PC-3 (cell line): ENCODE results near the gene ACKR2. TPM values are rescaled to one million over a fixed set of nuclear protein-coding genes. Genes with fewer than 3 reads are reported as not detected.

Experiments used
- ATAC-seq: fragments of 200-7000 bp; cut with Tn5 transposase; 2 replicates; pipeline ENCODE4 v1.9.1; 2020; ENCODE audit warnings: mild to moderate bottlenecking, moderate library complexity
- BruUV-seq: library from RNA; stranded (reverse); fragments of 400-500 nt; replicated peaks from 2 replicates; lab custom pipeline; 2021; lab: Mats Ljungman, UMichigan
- CTCF ChIA-PET: fragments of 300-600 bp; sonication (Branson Sonifier 250); formaldehyde crosslinking; loops from one replicate; lab custom pipeline; 2022; ENCODE audit warnings: antibody characterized with exemption; lab: Charles Lee
- POLR2A ChIA-PET: fragments of 300-600 bp; sonication (Branson Sonifier 250); formaldehyde crosslinking; loops from one replicate; lab custom pipeline; 2022; ENCODE audit warnings: antibody characterized with exemption; ENCODE audit not compliant: unreplicated experiment; lab: Charles Lee
- DNase-seq: peaks from one replicate; pipeline ENCODE4 v3.0.0-alpha.2; 2015
- H2AFZ ChIP-seq: fragments of 300-600 bp; sonication (generic); 2 replicates; pipeline ENCODE4 v1.6.0; 2016; ENCODE audit warnings: antibody characterized with exemption, low read length
- H3F3A ChIP-seq: fragments of 300-600 bp; sonication (generic); one replicate; pipeline ENCODE4 v1.6.0; 2017; ENCODE audit warnings: antibody characterized with exemption, low read length, control low read depth, mild to moderate bottlenecking; ENCODE audit not compliant: unreplicated experiment
- H3K27ac ChIP-seq: fragments of 300-600 bp; sonication (generic); 2 replicates; pipeline ENCODE4 v1.5.1; 2016; ENCODE audit warnings: mild to moderate bottlenecking, low read length
- H3K27me3 ChIP-seq: fragments of 300-600 bp; sonication (generic); 2 replicates; pipeline ENCODE4 v1.6.1; 2016; ENCODE audit warnings: low read length, mixed read lengths
- H3K36me3 ChIP-seq: fragments of 300-600 bp; sonication (generic); 2 replicates; pipeline ENCODE4 v1.6.1; 2016; ENCODE audit warnings: low read depth, mixed run types, low read length, mixed read lengths
- H3K4me1 ChIP-seq: fragments of 300-600 bp; sonication (generic); 2 replicates; pipeline ENCODE4 v1.5.1; 2016; ENCODE audit warnings: low read length; ENCODE audit not compliant: insufficient read depth
- H3K4me2 ChIP-seq: fragments of 300-600 bp; sonication (generic); 2 replicates; pipeline ENCODE4 v1.6.0; 2016; ENCODE audit warnings: low read length
- H3K4me3 ChIP-seq: fragments of 300-600 bp; sonication (generic); 2 replicates; pipeline ENCODE4 v1.5.1; 2016; ENCODE audit warnings: mild to moderate bottlenecking, low read length, mixed read lengths
- H3K79me2 ChIP-seq: fragments of 300-600 bp; sonication (generic); 2 replicates; pipeline ENCODE4 v1.6.1; 2017; ENCODE audit warnings: low read length, mixed read lengths
- H3K9ac ChIP-seq: fragments of 300-600 bp; sonication (generic); 2 replicates; pipeline ENCODE4 v1.6.0; 2016; ENCODE audit warnings: mild to moderate bottlenecking, low read length
- H3K9me2 ChIP-seq: fragments of 300-600 bp; sonication (generic); replicated peaks from 2 replicates; pipeline ENCODE4 v1.6.1; 2016; ENCODE audit warnings: mixed run types, low read length, mixed read lengths
- H3K9me3 ChIP-seq: fragments of 300-600 bp; sonication (generic); 2 replicates; pipeline ENCODE4 v1.6.1; 2016; ENCODE audit warnings: low read length, mixed read lengths
- H4K20me1 ChIP-seq: fragments of 300-600 bp; sonication (generic); 2 replicates; pipeline ENCODE4 v1.6.1; 2016; ENCODE audit warnings: low read length, mixed read lengths
- CTCF ChIP-seq: fragments of 300-600 bp; sonication (generic); conservative IDR thresholded peaks from 2 replicates; pipeline ENCODE4 v1.5.1; 2017; ENCODE audit warnings: antibody characterized with exemption, low read depth, mild to moderate bottlenecking, low read length
- EZH2 ChIP-seq: fragments of 300-600 bp; sonication (generic); IDR thresholded peaks from one replicate; pipeline ENCODE4 v1.6.1; 2017; ENCODE audit warnings: antibody characterized with exemption, mild to moderate bottlenecking, low read length; ENCODE audit not compliant: unreplicated experiment
- EZH2phosphoT487 ChIP-seq: fragments of 300-600 bp; sonication (generic); IDR thresholded peaks from 2 replicates; pipeline ENCODE4 v1.6.1; 2018; ENCODE audit warnings: mild to moderate bottlenecking, antibody characterized with exemption, low read length, borderline replicate concordance
- intact Hi-C: fragments of 100-400 bp; cut with micrococcal nuclease; formaldehyde crosslinking; loops from 2 replicates; pipeline ENCODE4 v1.9.0; 2023
- total RNA-seq: library from RNA; depleted of rRNA; stranded (reverse); fragments of >200 nt; gene quantifications from 2 replicates; pipeline ENCODE4 v1.2.3, GENCODE V29; 2014

Gene ACKR2
- total RNA-seq, 1 experiment from 2014 or later: 3.9 TPM

DNA sequence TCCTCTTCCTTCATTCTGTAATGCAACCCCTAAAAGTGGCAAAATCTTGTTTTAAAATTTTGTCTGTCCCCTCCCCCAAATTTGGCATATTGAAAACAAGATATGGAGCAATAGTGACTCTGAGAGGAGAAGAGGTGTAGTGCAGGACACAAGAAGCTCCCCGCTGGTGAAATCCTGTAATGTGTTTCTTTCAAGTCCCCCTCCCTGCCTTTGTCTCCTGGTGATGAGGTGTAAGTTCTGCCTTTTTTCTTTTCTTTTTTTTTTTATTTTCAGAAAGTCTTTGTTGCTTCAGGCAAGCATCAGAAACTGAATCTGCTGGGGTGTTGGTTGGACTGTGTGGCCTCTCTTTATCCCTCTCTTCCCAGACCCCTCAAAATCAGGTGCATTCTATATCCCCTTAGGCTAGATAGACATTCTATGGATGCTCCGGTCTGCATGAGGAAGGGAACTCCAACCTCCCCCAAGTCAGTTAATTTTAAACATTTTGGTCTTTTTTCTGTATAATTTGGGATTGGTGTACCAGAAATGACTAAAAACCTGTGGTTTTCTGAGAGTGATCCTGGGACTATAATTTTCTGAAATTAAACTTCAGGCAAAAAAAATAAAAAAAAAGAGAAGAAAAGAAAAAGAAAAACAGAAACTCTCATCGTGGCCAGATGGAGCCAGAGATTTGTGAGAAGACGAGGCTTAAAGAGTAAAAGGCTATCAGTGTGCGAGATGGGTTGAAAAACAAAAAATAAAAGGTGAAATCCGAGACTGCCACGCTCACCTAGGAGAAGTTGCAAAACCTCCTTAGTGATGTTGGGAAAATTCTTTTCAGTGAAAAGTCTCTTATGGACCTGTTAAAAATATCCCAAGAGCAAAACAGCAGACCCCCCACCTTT, 21.4 kb downstream of the ACKR2 start:
- no peak overlapping the region for H2AFZ ChIP-seq
- H3K9me3 ChIP-seq: no peaks in the 10 kb centered on the region
- intact Hi-C loops: loop anchor here (1.0 kb wide), 3 partner anchors 49 to 86 kb away; no protein-coding TSS in a partner anchor
- no peaks in the 10 kb centered on the region for H3K79me2 ChIP-seq
- peak; percentile 77 for DNase-seq
- ChIA-PET POLR2A (interaction anchor here (0.5 to 1.0 kb wide), 3 partner anchors 11 to 166 kb away, joined by 3 to 6 read pairs (median 4); no protein-coding TSS in a partner anchor), CTCF (interaction anchor here (0.5 to 2.0 kb wide), 9 partner anchors 9 to 581 kb away, joined by 4 to 20 read pairs (median 6); no protein-coding TSS in a partner anchor)
- no peak overlapping the region for H3K4me3 ChIP-seq
- no peak for ATAC-seq
- H3K27me3 ChIP-seq: no peaks in the 10 kb centered on the region
- peaks cover 9% of the 10 kb centered on the region for H3F3A ChIP-seq
- H3K9ac ChIP-seq: peak overlapping the region; percentile 79
- TF ChIP-seq CTCF (peak; percentile 93), EZH2 (no peak), EZH2phosphoT487 (no peak)
- H3K4me1 ChIP-seq: peaks cover 49% of the 10 kb centered on the region
- BruUV-seq: no TSS peak
- no peaks in the 10 kb centered on the region for H3K36me3 ChIP-seq
- H3K27ac ChIP-seq: peak overlapping the region; percentile 100
- H3K4me2 ChIP-seq: peak overlapping the region; percentile 2; the same call in 1 of the 2 replicates
- no peaks in the 10 kb centered on the region for H4K20me1 ChIP-seq
- H3K9me2 ChIP-seq: no peaks in the 10 kb centered on the region

- Histone ChIP-seq H3K27ac (no peak overlapping the region), H3K27me3 (no peaks in the 10 kb centered on the region), H3K9me2 (no peaks in the 10 kb centered on the region), H3K36me3 (no peaks in the 10 kb centered on the region), H3K9ac (peak overlapping the region; percentile 79), H3K79me2 (no peaks in the 10 kb centered on the region), H3K9me3 (no peaks in the 10 kb centered on the region), H3K4me3 (no peak overlapping the region), H3K4me2 (peak overlapping the region; percentile 2; the same call in 1 of the 2 replicates), H3F3A (peaks cover 9% of the 10 kb centered on the region), H3K4me1 (peaks cover 43% of the 10 kb centered on the region), H4K20me1 (no peaks in the 10 kb centered on the region), H2AFZ (no peak overlapping the region)
- intact Hi-C loops: loop anchor here (1.0 kb wide), 1 partner anchor 50 kb away; no protein-coding TSS in a partner anchor
- ChIA-PET CTCF (interaction anchor here (0.5 to 2.0 kb wide), 6 partner anchors 8 to 937 kb away, joined by 3 to 20 read pairs (median 6); no protein-coding TSS in a partner anchor), POLR2A (interaction anchor here (0.7 kb wide), 1 partner anchor 12 kb away, joined by 4 read pairs; no protein-coding TSS in a partner anchor)
- DNase-seq (peak; percentile 85), ATAC-seq (no peak; the same call in 1 of the 2 replicates)
- no TSS peak for BruUV-seq
- TF ChIP-seq EZH2phosphoT487 (no peak), CTCF (peak; percentile 91), EZH2 (no peak)
Observed at GRCh38 chr3:42831321-42831713, 22.1 kb downstream of the ACKR2 start.
